NCI-H524 treated with DMSO at 0.1 percent for 48 hours (cell line): ENCODE results near the gene RTN4RL2.

ENCODE experiments used
- DNase-seq: peaks from one replicate; lab custom pipeline; 2025; lab: John Stamatoyannopoulos, UW

The RTN4RL2 gene

GRCh38 chr11:57460022-57460757, at the start of gene RTN4RL2:
Gene RTN4RL2, plus strand, starts transcription at chr11:57460528. Its CDS starts 338 bp downstream, at chr11:57460866.
- DNase-seq: no peak

- DNase-seq: no peak
Observed at GRCh38 chr11:57413681-57414080, 46.6 kb upstream of the RTN4RL2 start.

GRCh38 chr11:57414612-57415212, 45.6 kb upstream of the RTN4RL2 start:
- DNase-seq: no peak

GRCh38 chr11:57416436-57416835, 43.9 kb upstream of the RTN4RL2 start:
- DNase-seq: no peak

GRCh38 chr11:57417056-57417455, 43.3 kb upstream of the RTN4RL2 start:
- no peak for DNase-seq

- DNase-seq: no peak
Observed at GRCh38 chr11:57418131-57418530, 42.2 kb upstream of the RTN4RL2 start.

- no peak for DNase-seq
Observed at GRCh38 chr11:57419146-57419545, 41.2 kb upstream of the RTN4RL2 start.

GRCh38 chr11:57421066-57421465, 39.3 kb upstream of the RTN4RL2 start:
- no peak for DNase-seq

- no peak for DNase-seq
Observed at GRCh38 chr11:57421805-57422204, 38.5 kb upstream of the RTN4RL2 start.

- no peak for DNase-seq
Observed at GRCh38 chr11:57422669-57423068, 37.7 kb upstream of the RTN4RL2 start.

GRCh38 chr11:57424137-57424791, 36.1 kb upstream of the RTN4RL2 start:
- DNase-seq: no peak

GRCh38 chr11:57424792-57425564, 35.4 kb upstream of the RTN4RL2 start:
- DNase-seq: no peak

GRCh38 chr11:57425565-57426438, 34.5 kb upstream of the RTN4RL2 start:
- no peak for DNase-seq

- no peak for DNase-seq
Observed at GRCh38 chr11:57426439-57426928, 33.8 kb upstream of the RTN4RL2 start.

- DNase-seq: no peak
Observed at GRCh38 chr11:57426929-57427726, 33.2 kb upstream of the RTN4RL2 start, which contains the start of gene SLC43A3. Gene SLC43A3, minus strand, starts transcription at chr11:57427121. Its CDS starts 949 bp downstream, at chr11:57426172.

GRCh38 chr11:57427727-57428082, 32.6 kb upstream of the RTN4RL2 start:
- no peak for DNase-seq

- no peak for DNase-seq
Observed at GRCh38 chr11:57428643-57429042, 31.7 kb upstream of the RTN4RL2 start.

GRCh38 chr11:57429946-57430345, 30.4 kb upstream of the RTN4RL2 start:
- no peak for DNase-seq

GRCh38 chr11:57430952-57431351, 29.4 kb upstream of the RTN4RL2 start:
- DNase-seq: no peak

- DNase-seq: no peak
Observed at GRCh38 chr11:57432149-57432561, 28.2 kb upstream of the RTN4RL2 start.
